PC-3 (cell line): ENCODE data around the gene SLC4A7. TPM values are rescaled to one million over a fixed set of nuclear protein-coding genes. Genes with fewer than 3 reads are reported as not detected.

ENCODE experiments used
- ATAC-seq: fragments of 200-7000 bp; cut with Tn5 transposase; 2 replicates; pipeline ENCODE4 v1.9.1; 2020; ENCODE audit warnings: mild to moderate bottlenecking, moderate library complexity
- BruUV-seq: library from RNA; stranded (reverse); fragments of 400-500 nt; replicated peaks from 2 replicates; lab custom pipeline; 2021; lab: Mats Ljungman, UMichigan
- CTCF ChIA-PET: fragments of 300-600 bp; sonication (Branson Sonifier 250); formaldehyde crosslinking; loops from one replicate; lab custom pipeline; 2022; ENCODE audit warnings: antibody characterized with exemption; lab: Charles Lee
- POLR2A ChIA-PET: fragments of 300-600 bp; sonication (Branson Sonifier 250); formaldehyde crosslinking; loops from one replicate; lab custom pipeline; 2022; ENCODE audit warnings: antibody characterized with exemption; ENCODE audit not compliant: unreplicated experiment; lab: Charles Lee
- DNase-seq: peaks from one replicate; pipeline ENCODE4 v3.0.0-alpha.2; 2015
- H2AFZ ChIP-seq: fragments of 300-600 bp; sonication (generic); 2 replicates; pipeline ENCODE4 v1.6.0; 2016; ENCODE audit warnings: antibody characterized with exemption, low read length
- H3F3A ChIP-seq: fragments of 300-600 bp; sonication (generic); one replicate; pipeline ENCODE4 v1.6.0; 2017; ENCODE audit warnings: antibody characterized with exemption, low read length, control low read depth, mild to moderate bottlenecking; ENCODE audit not compliant: unreplicated experiment
- H3K27ac ChIP-seq: fragments of 300-600 bp; sonication (generic); 2 replicates; pipeline ENCODE4 v1.5.1; 2016; ENCODE audit warnings: mild to moderate bottlenecking, low read length
- H3K27me3 ChIP-seq: fragments of 300-600 bp; sonication (generic); 2 replicates; pipeline ENCODE4 v1.6.1; 2016; ENCODE audit warnings: low read length, mixed read lengths
- H3K36me3 ChIP-seq: fragments of 300-600 bp; sonication (generic); 2 replicates; pipeline ENCODE4 v1.6.1; 2016; ENCODE audit warnings: low read depth, mixed run types, low read length, mixed read lengths
- H3K4me1 ChIP-seq: fragments of 300-600 bp; sonication (generic); 2 replicates; pipeline ENCODE4 v1.5.1; 2016; ENCODE audit warnings: low read length; ENCODE audit not compliant: insufficient read depth
- H3K4me2 ChIP-seq: fragments of 300-600 bp; sonication (generic); 2 replicates; pipeline ENCODE4 v1.6.0; 2016; ENCODE audit warnings: low read length
- H3K4me3 ChIP-seq: fragments of 300-600 bp; sonication (generic); 2 replicates; pipeline ENCODE4 v1.5.1; 2016; ENCODE audit warnings: mild to moderate bottlenecking, low read length, mixed read lengths
- H3K79me2 ChIP-seq: fragments of 300-600 bp; sonication (generic); 2 replicates; pipeline ENCODE4 v1.6.1; 2017; ENCODE audit warnings: low read length, mixed read lengths
- H3K9ac ChIP-seq: fragments of 300-600 bp; sonication (generic); 2 replicates; pipeline ENCODE4 v1.6.0; 2016; ENCODE audit warnings: mild to moderate bottlenecking, low read length
- H3K9me2 ChIP-seq: fragments of 300-600 bp; sonication (generic); replicated peaks from 2 replicates; pipeline ENCODE4 v1.6.1; 2016; ENCODE audit warnings: mixed run types, low read length, mixed read lengths
- H3K9me3 ChIP-seq: fragments of 300-600 bp; sonication (generic); 2 replicates; pipeline ENCODE4 v1.6.1; 2016; ENCODE audit warnings: low read length, mixed read lengths
- H4K20me1 ChIP-seq: fragments of 300-600 bp; sonication (generic); 2 replicates; pipeline ENCODE4 v1.6.1; 2016; ENCODE audit warnings: low read length, mixed read lengths
- CTCF ChIP-seq: fragments of 300-600 bp; sonication (generic); conservative IDR thresholded peaks from 2 replicates; pipeline ENCODE4 v1.5.1; 2017; ENCODE audit warnings: antibody characterized with exemption, low read depth, mild to moderate bottlenecking, low read length
- EZH2 ChIP-seq: fragments of 300-600 bp; sonication (generic); IDR thresholded peaks from one replicate; pipeline ENCODE4 v1.6.1; 2017; ENCODE audit warnings: antibody characterized with exemption, mild to moderate bottlenecking, low read length; ENCODE audit not compliant: unreplicated experiment
- EZH2phosphoT487 ChIP-seq: fragments of 300-600 bp; sonication (generic); IDR thresholded peaks from 2 replicates; pipeline ENCODE4 v1.6.1; 2018; ENCODE audit warnings: mild to moderate bottlenecking, antibody characterized with exemption, low read length, borderline replicate concordance
- intact Hi-C: fragments of 100-400 bp; cut with micrococcal nuclease; formaldehyde crosslinking; loops from 2 replicates; pipeline ENCODE4 v1.9.0; 2023
- total RNA-seq: library from RNA; depleted of rRNA; stranded (reverse); fragments of >200 nt; gene quantifications from 2 replicates; pipeline ENCODE4 v1.2.3, GENCODE V29; 2014

Gene SLC4A7
- total RNA-seq, 1 experiment from 2014 or later, result 56.0 TPM

- Histone ChIP-seq H4K20me1 (no peaks in the 10 kb centered on the region), H3K4me2 (no peak overlapping the region), H3K79me2 (no peaks in the 10 kb centered on the region), H3K9ac (no peak overlapping the region), H3K27me3 (no peaks in the 10 kb centered on the region), H2AFZ (no peak overlapping the region), H3F3A (peaks cover 5% of the 10 kb centered on the region), H3K4me3 (no peak overlapping the region), H3K36me3 (no peaks in the 10 kb centered on the region), H3K27ac (no peak overlapping the region), H3K4me1 (peaks cover 16% of the 10 kb centered on the region), H3K9me3 (no peaks in the 10 kb centered on the region), H3K9me2 (no peaks in the 10 kb centered on the region)
- ATAC-seq (no peak), DNase-seq (no peak)
- no TSS peak for BruUV-seq
- intact Hi-C loops, result no loop called here
- ChIA-PET CTCF (no interaction called here), POLR2A (no interaction called here)
- no peak for TF ChIP-seq EZH2phosphoT487
- no peak for TF ChIP-seq CTCF
- TF ChIP-seq EZH2, result no peak
These were observed 27.7 kb upstream of the SLC4A7 start for GRCh38 chr3:27511724-27512422.

- Histone ChIP-seq H2AFZ (no peak overlapping the region), H3K9ac (no peak overlapping the region), H3K4me1 (peaks cover 28% of the 10 kb centered on the region), H3K27me3 (no peaks in the 10 kb centered on the region), H3F3A (peaks cover 6% of the 10 kb centered on the region), H3K4me2 (no peak overlapping the region), H3K9me3 (no peaks in the 10 kb centered on the region), H4K20me1 (no peaks in the 10 kb centered on the region), H3K36me3 (no peaks in the 10 kb centered on the region), H3K27ac (no peak overlapping the region), H3K4me3 (no peak overlapping the region), H3K9me2 (no peaks in the 10 kb centered on the region), H3K79me2 (no peaks in the 10 kb centered on the region)
- ATAC-seq (no peak), DNase-seq (no peak)
- no peak for TF ChIP-seq CTCF
- no peak for TF ChIP-seq EZH2
- TF ChIP-seq EZH2phosphoT487, result no peak
- BruUV-seq, result no TSS peak
- intact Hi-C loops, result no loop called here
- POLR2A ChIA-PET, result interaction anchor here (0.7 kb wide), 1 partner anchor 64 kb away, joined by 3 read pairs; no protein-coding TSS in a partner anchor
- CTCF ChIA-PET, result no interaction called here
These were observed 25.2 kb upstream of the SLC4A7 start for GRCh38 chr3:27509376-27509775.

GRCh38 chr3:27508424-27508823, 24.2 kb upstream of the SLC4A7 start:
- Histone ChIP-seq H3F3A (peaks cover 6% of the 10 kb centered on the region), H3K36me3 (no peaks in the 10 kb centered on the region), H3K4me1 (peaks cover 36% of the 10 kb centered on the region), H3K9ac (no peak overlapping the region), H3K9me2 (no peaks in the 10 kb centered on the region), H3K4me3 (no peak overlapping the region), H3K27ac (no peak overlapping the region), H3K79me2 (no peaks in the 10 kb centered on the region), H3K27me3 (no peaks in the 10 kb centered on the region), H4K20me1 (no peaks in the 10 kb centered on the region), H3K4me2 (no peak overlapping the region; the same call in 1 of the 2 replicates), H3K9me3 (no peaks in the 10 kb centered on the region), H2AFZ (no peak overlapping the region)
- intact Hi-C loops, result no loop called here
- BruUV-seq, result no TSS peak
- ATAC-seq (no peak), DNase-seq (no peak)
- ChIA-PET POLR2A (no interaction called here), CTCF (no interaction called here)
- no peak for TF ChIP-seq CTCF
- TF ChIP-seq EZH2phosphoT487, result no peak
- no peak for TF ChIP-seq EZH2
